Stimulated activated naive CD4-positive, alpha-beta T cell (primary cell): ENCODE results near the gene PIP5K1B.
"Not testable (repeated sequence)": the region's sequence is repeated elsewhere in the genome, so short reads cannot be mapped to it uniquely, and the experiment has no call there.

Source experiments
- DNase-seq, 6 experiments: peaks; one replicate each; lab custom pipeline; 2025; lab: John Stamatoyannopoulos, UW

Gene PIP5K1B

DNA sequence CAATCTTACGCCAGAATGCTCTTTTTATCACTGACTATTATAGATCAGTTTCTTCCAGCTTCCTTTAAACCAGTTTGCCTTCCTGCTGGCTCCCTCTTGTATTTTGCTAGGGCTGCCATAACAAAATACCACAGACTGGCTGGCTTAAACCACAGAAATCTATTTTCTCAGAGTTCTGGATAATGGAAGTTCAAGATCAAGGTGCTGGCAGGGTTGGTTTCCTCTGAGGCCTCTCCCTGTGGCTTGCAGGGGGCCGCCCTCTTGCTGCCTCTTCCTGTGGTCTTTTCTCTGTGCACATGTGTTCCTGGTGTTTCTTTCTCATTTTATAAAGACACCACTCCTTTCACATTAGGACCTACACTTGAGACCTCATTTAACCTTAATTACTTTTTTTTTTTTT lies 323.7 kb downstream of the PIP5K1B start:
- DNase-seq: peak in 5 of 6 experiments; percentile 5 to 79 (median 70)

DNA sequence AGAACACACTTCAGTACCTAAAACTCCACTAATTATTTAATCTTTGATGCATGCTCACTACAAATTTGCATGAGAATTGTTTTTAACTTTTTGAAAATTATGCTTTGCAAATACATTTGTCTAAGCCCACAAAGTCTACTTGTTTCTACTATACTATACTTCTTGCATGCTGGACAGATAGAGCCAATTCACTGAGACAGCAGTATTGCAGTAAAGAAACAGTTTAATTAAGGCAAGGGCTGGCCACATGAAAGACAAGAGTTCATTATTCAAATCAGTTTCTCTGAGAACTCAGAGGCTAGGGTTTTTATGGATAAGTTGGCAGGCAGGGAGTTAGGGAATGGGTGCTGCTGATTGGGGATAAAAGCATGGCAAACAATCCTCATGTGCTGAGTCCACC lies 324.5 kb downstream of the PIP5K1B start:
- DNase-seq: no peak

DNA sequence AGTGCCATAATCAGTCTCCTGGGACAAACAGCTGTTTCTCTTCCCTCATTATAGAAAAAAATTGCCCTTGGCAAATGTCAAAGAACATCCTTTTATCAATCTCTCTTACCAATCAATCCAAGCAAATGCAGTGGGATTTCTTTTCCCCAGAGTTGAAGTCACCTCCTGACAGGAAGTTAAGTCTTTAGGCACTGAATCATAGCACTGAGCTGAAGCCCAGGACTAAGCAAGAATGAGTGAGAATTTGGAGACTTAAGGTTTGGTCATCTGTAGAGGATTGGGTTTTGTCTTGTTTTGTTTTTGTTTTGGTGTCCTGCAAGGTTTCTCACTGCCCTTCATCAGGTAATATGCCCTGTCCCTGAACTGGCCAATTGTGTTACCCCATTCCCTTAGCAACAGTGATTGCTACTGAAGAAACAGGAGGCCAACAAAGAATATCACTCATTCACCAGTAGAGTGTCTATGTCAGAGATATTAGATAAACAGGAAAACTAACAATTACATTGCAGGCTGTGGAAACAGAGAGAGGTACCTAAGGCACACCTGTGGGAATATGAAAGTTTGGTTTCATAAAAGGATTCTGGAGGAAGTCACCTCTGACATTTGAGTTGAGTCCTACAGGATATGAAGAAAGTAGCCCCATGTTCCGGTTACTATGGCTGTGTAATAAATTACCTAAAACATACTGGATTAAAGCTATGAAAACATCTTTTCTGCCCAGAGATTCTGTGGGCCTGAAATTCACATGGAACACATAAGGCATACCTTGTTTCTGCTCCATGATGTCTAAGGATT lies 326.0 kb downstream of the PIP5K1B start:
- DNase-seq: no peak

DNA sequence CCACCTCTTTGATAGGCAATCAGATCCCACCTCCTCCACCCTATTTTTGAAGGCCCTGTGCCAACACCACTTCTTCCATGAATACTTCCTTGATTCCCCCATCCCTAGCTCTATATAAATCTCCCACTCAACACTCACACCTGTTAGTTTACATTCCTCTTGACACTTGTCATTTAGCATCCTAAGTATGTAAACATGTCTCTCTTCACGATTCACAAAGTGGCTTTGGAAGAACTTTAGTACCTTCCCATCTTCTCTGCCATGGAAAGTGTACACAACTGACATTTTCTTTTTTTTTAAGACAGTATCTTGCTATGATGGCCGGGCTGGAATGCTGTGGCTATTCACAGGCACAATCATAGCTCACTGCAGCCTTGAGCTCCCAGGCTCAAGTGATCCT lies 329.0 kb downstream of the PIP5K1B start:
- no peak for DNase-seq

DNA sequence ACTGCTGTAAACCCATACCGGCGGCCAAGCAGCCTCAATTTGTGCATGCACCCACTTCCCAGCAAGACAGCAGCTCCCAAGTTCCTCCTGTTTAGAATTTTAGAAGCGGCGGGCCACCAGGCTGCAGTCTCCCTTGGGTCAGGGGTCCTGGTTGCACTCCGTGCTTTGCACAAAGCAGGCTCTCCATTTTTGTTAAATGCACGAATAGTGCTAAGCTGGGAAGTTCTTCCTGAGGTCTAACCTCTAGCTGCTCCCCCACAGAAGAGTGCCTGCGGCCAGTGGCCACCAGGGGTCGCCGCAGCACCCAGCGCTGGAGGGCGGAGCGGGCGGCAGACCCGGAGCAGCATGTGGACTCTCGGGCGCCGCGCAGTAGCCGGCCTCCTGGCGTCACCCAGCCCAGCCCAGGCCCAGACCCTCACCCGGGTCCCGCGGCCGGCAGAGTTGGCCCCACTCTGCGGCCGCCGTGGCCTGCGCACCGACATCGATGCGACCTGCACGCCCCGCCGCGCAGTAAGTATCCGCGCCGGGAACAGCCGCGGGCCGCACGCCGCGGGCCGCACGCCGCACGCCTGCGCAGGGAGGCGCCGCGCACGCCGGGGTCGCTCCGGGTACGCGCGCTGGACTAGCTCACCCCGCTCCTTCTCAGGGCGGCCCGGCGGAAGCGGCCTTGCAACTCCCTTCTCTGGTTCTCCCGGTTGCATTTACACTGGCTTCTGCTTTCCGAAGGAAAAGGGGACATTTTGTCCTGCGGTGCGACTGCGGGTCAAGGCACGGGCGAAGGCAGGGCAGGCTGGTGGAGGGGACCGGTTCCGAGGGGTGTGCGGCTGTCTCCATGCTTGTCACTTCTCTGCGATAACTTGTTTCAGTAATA lies 330.6 kb downstream of the PIP5K1B start, which contains the start of gene FXN:
Gene FXN (plus strand): TSS at position 315 of the 871 bp plus-strand sequence. CDS start 31 bp downstream, at position 346.
- peak; percentile 53 to 85 (median 73) for DNase-seq

DNA sequence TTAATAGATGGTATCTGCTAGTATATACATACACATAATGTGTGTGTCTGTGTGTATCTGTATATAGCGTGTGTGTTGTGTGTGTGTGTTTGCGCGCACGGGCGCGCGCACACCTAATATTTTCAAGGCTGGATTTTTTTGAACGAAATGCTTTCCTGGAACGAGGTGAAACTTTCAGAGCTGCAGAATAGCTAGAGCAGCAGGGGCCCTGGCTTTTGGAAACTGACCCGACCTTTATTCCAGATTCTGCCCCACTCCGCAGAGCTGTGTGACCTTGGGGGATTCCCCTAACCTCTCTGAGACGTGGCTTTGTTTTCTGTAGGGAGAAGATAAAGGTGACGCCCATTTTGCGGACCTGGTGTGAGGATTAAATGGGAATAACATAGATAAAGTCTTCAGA lies 331.3 kb downstream of the PIP5K1B start:
- DNase-seq: peak in 1 of 6 experiments; percentile 20

DNA sequence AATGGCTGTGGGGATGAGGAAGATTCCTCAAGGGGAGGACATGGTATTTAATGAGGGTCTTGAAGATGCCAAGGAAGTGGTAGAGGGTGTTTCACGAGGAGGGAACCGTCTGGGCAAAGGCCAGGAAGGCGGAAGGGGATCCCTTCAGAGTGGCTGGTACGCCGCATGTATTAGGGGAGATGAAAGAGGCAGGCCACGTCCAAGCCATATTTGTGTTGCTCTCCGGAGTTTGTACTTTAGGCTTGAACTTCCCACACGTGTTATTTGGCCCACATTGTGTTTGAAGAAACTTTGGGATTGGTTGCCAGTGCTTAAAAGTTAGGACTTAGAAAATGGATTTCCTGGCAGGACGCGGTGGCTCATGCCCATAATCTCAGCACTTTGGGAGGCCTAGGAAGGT lies 331.8 kb downstream of the PIP5K1B start:
- no peak for DNase-seq

DNA sequence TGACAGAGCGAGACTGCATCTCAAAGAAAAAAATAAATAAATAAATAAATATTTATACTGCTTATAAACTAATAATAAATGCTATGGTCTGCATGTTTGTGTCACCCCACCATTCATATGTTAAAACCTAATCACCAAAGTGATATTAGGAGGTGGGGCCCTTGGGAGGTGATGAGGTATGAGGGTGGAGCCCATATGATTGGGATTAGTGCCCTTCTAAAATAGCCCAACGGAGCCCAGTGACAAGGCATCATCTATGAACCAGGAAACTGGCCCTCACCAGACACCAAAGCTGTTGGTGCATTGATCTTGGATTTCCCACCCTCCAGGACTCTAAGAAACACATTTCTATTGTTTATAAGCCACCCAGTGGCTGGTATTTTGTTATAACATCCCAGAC lies 335.6 kb downstream of the PIP5K1B start:
- DNase-seq: no peak

DNA sequence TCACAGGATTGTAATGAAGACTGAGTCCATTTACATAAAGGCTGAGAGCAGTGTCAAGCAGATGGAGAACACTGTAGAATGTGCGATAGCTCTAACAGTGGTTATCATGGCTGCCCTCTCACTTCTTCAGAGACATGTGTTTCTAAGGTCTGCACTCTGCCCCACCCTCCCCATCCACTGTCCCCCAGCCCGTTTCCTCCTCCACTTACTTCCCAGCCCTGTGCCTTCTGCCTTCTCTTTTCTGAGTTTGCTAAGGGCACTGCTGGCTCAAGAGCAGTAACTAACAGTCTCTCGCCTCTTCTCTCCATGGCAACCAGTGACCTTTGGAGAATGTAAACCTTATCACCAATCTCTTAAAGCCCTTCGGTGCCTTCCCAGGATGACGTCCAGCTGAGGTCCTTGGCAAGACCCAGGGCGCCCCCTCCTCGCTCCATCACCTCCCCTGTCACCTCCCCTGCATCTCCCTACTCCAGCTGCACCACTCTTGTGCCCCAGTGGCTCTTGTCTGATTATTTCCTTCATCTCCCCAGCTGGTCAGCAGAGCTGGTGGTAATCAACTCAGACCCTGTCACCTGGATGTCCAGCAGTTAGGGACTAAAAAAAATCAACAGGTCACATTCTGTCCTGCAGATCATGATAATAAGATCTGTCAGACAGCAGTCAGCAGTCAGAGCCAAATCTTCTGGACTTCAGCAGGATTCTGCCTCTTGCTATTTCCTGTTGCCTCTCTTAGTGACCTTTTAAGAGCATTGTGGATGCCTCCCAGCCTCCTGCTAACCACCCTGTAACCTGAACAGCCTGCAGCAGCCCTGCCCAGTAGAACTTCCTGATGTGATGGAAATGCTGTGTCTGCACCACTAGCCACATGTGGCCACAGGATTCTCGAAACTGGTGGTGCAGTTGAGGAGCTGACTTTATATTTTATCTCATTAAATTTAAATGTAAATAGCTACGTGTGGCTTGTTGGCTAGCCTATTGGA lies 339.5 kb downstream of the PIP5K1B start:
- DNase-seq: no peak

DNA sequence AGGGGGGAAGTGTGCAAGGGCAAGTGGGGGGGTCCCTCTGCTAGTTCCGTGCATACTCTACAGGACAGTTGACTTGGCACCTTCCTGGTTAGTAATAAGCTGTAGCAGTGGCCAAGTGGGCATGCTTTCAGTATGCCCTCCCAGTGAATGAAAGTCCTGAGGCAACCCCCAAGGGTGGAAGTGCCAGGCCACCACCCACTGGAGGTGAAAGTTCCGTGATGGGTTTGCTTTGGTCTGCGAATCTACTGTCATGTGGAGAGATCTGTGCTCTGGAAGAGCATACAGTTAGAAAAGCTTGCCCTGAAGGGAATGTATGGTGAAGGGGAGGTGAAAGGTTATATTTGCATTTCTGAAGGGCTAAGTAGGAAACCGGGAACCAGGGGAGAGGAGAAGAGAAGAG lies 340.8 kb downstream of the PIP5K1B start:
- no peak for DNase-seq

DNA sequence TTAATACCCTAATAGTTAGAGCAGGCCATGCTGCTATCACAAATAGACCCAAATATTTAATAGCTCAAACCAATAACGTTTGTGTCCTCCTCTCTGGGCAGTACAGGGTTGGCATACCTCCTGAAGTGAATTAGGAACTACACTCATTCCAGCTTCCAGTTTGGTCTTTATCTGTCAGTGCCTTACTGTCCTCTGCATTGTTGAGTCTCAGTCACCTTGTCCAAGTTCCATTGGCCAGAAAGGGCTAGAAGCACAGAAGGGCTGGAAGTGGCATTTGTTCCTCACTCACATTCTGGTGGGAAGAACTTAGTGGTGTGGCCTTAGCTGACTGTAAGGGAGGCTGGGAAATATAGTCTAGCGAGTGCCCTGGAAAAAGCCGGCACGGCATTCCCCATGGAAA lies 341.7 kb downstream of the PIP5K1B start:
- no peak for DNase-seq

DNA sequence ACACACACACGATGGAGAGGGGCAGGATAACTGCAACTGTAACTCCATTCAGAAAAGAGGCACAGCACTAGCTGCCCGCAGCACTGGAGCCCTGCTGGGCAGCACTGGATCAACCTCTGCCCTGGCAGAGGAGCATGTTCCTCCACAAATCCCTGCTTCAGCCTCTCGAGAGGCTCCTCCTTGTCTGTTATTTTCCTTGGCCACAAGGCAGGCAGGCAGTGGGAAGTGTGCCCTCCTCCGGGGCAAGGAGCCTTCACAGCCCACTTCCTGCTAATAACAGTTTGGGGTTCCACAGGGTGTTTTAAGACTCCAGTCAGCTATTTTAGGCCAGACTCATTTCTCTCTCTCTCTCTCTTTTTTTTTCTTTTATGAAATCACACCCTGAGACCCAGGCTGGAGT lies 342.3 kb downstream of the PIP5K1B start:
- no peak for DNase-seq

DNA sequence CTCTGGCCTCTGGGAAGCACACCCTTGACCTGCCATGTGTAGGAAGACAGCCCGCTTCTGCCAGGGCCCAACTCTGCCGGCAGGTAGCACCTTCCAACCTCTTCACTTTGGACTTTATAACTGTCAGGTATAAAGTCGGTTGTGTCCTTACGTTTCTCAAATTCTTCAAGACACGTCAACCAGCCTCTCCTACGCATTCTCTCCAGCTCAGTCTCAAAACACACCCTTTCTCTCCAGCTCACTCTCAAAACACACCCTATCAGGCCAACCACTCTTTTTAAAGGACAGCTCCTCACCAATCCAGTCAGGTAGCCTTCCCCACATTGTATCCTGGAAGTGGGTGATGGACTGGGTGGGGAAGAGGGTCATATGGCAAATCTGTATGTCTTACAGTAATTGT lies 344.1 kb downstream of the PIP5K1B start:
- DNase-seq: no peak

DNA sequence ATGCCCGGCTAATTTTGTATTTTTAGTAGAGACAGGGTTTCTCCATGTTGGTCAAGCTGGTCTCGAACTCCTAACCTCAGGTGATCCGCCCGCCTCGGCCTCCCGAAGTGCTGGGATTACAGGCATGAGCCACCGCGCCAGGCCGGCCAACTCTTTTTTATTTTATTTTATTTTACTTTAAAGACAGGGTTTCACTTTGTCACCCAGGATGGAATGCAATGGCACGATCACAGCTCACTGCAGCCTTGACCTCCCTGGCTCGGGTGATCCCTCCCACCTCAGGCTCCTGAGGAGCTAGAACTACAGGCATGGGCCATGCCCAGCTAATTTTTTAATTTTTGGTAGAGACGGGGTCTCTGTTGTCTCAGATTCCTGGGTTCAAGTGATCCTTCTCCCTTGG lies 345.9 kb downstream of the PIP5K1B start:
- DNase-seq: not testable (repeated sequence)

DNA sequence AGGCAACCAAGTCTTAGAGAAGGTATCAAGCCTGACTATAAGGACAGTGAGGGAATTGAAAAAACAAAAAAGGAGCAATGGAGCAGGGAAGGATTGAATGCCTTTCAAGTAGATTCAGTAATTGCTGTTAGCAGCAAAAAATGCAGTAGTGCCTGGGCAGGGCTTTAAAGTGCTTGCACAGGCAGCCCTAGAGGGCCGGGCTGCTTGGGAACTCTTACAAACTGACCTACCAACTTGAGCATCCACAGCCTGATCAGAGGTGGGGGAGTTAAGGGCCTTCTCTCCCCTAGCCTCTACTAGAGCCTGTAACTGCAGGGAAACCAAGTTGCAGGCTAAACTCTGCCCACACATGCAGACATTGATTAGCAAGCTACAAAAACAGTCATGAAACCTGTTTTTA lies 349.9 kb downstream of the PIP5K1B start:
- DNase-seq: no peak

DNA sequence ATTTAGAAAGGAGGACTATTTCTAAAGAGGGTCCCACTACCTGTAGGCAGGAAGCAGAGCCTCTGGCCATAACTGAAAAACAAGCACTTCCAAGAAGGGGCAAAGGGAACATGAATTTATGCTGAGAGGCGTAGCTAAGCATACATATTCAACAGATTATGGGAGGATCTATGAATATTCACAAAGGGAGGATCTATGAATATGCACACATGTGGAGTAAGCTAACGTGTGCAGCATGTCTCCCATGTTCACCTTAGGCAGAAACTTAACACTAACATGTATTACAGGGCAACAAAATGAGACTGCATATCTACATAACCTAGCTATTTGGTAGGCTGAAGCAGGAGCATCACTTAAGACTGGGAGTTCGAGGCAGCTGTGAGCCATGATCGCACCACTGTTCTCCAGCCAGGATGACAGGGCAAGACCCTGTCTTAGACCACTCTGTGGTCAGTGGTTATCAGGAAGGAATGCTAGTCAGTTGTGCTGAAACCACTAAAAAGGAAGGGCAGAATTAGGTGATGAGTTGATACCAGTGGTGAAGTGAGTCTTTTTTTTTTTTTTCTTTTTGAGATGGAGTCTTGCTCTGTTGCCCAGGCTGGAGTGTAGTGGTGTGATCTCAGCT lies 351.3 kb downstream of the PIP5K1B start:
- no peak for DNase-seq

DNA sequence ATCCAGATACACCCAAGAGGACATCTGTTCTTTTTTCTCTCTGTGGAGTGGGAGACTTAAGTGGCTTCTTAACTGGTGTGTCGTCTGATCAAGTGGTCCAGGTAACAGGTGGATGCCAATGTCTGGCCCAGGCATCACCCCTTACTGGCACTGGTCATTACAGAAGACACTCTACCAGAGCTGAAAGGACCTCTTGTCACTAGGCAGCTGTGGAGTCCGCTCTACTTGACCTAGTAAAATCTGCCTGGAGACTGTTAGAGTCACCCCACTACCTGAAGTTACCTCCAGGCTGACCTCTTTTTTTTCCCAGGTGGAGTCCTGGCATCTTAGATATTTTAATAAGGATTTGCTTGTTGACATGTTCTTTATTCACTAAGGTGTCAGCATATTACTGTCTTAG lies 353.1 kb downstream of the PIP5K1B start:
- DNase-seq: no peak
